NCI-H1930 (cell line): ENCODE data around the gene CMC2.

Experiments used
- DNase-seq, 2 experiments: peaks; one replicate each; lab custom pipeline; 2025; lab: John Stamatoyannopoulos, UW

CMC2 gene

DNA sequence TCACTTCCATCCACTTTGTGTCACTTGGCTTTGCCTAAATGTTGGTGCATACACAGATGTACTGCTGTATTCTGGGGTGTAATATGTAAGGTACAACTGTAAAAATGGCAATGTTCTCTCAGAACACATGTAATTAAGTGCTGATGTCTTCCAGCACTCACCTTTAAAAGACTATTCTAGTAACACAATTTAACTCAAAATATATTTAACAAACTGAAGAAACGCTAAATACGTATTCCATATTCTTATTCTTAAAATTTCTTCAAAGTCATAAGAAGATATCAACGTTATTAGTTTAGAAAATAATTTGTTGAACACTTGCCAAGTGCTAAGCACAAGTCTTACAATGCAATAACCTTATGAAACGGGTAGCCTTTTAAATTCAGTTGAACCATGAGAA is 3.6 kb downstream of the CMC2 start:
- DNase-seq, result no peak

GRCh38 chr16:81001330-81001729 is 5.4 kb downstream of the CMC2 start:
- no peak for DNase-seq

DNA sequence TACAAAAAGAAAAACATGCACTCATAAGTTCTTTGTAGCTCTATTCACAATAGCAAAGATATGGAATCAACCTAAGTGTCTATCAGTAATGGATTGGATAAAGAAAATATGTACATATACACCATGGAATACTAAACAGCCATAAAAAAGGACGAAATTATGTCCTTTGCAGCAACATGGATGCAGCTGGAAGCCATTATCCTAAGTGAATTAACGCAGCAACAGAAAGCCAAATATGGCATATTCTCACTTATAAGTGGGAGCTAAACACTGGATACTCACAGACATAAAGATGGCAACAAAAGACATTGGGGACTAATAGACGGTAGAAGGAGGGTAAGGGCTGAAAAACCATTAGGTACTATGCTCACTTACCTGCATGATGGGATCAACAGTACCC is 5.8 kb downstream of the CMC2 start:
- DNase-seq, result no peak

DNA sequence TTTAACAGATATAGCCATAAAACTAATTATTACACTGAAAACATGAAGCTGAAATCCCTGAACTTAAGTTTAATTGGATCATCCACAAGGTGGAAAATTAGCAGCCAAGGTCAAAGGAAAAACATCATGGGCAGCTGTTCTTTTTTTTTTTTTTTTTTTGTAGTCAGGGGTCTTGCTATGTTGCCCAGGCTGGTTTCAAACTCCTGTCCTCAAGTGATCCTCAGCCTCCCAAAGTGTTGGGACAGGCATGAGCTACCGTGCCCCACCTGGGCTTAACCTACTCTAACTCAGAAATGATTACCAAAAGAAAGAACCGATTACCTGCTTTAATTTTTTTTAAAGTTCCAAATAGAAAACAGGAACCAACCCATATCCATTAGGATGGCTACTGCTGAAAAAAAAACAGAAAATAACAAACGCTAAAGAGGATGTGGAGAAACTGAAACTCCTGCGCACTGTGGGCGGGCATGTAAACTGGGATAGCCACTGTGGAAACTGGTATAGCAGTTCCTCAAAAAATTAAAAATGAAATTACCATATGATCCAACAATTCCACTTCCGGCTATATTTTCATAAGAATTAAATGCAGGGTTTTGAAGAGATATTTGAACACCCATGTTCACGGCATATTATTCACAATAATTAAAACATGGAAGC is 8.6 kb downstream of the CMC2 start:
- no peak for DNase-seq

- DNase-seq, result no peak
Observed at GRCh38 chr16:80997139-80997798, 9.4 kb downstream of the CMC2 start.

DNA sequence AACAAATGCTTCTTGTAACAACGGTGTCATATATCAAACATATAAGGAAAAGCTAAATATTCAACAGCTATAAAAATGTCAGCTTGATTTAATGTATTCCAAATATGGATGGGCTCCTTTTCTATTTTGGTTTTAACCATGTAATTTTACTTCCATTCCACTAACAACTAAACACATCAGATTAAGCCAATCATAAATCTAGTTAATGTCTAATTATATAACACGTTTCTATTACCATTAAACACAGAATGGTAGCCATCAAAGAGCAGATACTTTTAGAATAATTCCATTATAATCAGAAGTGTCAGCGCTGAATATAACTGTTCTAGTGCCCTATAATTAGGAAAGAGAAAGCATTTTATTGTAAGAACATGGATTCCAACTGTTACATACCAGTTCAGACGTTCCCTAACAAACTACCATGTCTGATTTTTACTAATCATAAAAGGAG is 10.0 kb downstream of the CMC2 start:
- DNase-seq, result no peak

DNA sequence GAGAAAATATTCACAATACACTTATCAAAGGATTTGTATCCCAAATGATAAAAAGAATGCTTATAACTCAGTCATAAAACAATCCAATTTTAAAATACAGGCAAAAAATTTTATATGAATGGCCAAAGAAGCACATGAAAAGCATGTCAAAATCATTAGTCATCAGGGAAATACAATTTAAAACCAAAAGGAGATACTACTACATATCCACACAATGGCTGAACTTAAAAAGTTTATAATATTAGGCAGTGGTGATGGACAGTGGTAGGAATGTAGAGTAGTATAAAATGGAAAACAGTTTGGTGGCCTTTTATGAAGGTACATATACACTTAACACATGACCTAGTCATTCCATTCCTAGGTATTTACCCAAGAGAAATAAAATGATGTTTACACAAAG is 12.2 kb downstream of the CMC2 start:
- DNase-seq, result no peak

DNA sequence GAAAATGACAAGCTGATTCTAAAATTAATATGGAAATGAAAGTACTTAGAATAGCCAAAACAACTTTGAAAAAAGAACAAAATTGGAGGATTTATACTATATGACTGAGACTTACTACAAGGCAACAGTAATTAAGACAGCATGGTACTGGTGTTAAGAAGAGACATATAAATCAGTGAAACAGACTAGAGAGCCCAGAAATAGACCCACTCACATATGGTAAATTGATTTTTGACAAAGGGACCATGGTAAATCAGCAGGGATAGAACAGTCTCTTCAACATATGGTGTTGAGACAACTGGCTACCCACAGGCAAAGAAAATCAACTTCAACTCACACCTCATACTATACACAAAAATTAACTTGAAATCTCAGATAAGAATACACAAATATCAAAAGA is 12.9 kb downstream of the CMC2 start:
- no peak for DNase-seq

GRCh38 chr16:80993307-80993706 is 13.4 kb downstream of the CMC2 start:
- no peak for DNase-seq

DNA sequence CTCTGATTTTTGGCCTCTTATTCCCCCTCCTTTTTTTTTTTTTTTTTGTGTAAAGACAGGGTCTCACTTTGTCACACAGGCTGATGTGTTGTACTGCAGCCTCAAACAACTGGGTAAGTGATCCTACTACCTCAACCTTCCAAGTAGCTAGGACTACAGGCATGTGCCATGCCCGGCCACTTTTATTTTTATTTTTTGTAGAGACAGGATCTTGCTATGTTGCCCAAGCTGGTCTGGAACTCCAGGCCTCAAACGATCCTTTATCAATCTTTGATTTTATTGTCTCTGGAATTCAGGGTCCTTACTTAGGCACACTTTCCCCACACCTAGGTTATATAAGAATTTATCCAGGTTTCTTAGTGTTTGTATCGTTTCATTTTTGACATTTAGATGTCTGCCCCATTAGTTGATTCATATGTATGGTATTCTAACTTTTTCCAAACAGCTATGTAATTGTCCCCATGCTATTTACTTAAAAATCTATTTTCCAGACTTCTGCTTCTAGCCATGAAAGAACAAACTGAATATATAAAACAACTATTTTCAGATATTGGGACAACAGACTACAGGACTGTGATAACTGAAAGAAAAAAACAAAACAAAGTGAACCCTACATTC is 13.9 kb downstream of the CMC2 start:
- no peak for DNase-seq

- DNase-seq, result no peak
Observed at GRCh38 chr16:80991792-80992430, 14.8 kb downstream of the CMC2 start.

- DNase-seq, result no peak
Observed at GRCh38 chr16:80990978-80991377, 15.7 kb downstream of the CMC2 start.

DNA sequence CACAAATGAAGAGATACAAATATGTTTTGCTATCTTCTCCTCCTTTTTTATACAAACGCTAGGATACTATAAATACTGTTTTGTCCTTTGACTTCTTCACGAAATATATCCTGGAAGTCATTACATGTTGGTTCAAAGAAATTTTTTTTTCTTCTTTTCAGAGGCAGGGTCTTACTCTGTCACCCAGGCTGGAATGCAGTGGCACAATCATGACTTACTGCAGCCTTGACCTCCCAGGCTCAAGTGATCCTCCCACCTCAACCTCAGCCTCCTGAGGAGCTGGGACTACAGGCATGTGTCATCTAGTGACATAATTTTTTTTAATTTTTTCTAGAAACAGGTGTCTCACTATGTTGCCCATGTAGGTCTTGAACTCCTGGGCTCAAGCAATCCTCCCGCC is 16.1 kb downstream of the CMC2 start:
- no peak for DNase-seq

- no peak for DNase-seq
Observed at GRCh38 chr16:80989801-80990200, 16.9 kb downstream of the CMC2 start.

DNA sequence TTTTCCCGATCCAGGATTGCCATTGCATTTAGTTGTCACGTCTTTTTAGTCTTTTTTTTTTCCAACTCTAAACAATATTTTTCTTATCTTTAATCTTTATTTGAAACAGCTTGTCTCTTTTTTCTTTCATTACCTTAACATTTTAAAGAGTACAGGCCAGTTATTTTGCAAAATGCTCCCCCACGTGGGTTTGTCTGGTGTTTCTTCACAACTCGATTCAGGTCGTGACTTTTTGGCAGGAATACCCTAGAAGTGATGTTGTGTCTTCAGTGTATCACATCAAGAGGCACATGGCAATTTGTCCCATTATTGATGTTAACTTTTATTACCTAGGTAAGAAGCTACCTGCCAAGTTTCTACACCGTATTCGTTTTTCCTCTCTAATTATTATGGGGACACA is 17.9 kb downstream of the CMC2 start:
- no peak for DNase-seq

GRCh38 chr16:80986557-80986956 is 20.1 kb downstream of the CMC2 start:
- DNase-seq, result no peak

DNA sequence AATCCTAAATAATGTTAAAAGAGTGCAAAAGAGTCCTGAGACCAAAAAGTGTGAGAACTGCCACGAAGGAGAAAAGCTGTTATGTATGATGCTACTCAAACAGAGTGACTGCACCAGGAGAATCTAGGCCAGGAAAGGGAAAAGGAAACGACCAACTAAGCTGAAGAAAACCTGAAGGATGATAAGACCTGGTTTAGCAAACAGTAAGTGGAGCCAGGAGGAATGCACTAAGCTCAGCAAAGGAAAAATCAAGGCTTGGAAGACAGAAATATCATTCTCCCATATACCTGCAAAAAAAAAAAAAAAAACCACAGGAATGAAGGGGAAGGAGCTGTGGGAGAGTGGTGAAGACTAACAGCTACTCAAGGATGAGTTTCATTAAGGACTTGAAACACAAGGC is 21.1 kb downstream of the CMC2 start:
- no peak for DNase-seq

DNA sequence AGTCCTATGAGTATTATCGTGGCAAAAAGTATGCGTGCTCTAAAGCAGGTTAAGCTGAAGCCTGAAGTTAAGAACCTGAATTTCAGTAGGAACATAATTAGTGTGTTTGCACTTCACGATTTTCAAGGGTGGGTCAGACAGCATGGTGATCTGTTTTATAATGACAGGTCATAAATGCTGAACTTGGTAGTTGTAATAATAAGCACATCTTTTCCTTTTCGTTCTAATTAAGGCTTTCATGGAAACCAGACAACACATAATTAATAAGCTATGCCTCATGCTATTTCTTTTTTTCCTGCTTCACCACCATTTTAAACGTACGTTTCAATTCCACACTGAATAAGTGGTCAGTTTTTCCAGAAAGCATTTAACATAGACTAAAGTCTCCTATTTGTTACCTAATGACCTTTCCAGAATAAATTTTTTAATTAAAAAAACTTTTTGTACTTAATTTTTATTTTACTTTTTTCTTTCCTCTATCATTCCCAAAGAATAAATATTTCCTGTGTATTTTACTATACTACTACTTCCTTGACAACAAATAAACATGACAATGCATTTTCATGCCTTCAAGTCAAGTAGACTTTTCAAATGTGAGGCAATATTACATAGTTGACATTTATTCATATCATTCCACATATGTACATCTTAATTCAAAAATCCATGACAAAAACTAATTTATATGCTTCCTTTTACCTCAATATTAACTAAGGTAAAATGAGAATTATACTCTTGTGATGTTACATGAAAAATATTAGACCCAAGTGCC is 22.4 kb downstream of the CMC2 start:
- DNase-seq, result no peak

DNA sequence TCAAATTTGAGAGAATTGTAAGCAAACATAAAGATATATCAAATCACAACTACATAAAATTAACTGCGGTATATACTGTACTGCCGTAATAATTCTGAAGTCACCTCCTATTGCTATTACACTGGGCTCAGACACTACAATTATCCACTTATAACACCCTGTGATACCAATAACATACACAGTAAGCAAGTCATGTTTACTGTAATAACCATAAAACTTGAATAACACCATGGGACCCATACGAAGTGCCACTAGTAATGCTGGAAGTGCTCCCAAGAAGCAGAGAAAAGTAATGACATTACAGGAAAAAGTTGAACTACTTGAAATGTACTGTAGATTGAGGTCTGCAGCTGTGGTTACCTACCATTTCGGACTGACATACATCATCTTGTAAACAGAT is 24.0 kb downstream of the CMC2 start:
- no peak for DNase-seq

- DNase-seq, result no peak
Observed at GRCh38 chr16:80981103-80981502, 25.6 kb downstream of the CMC2 start.

DNA sequence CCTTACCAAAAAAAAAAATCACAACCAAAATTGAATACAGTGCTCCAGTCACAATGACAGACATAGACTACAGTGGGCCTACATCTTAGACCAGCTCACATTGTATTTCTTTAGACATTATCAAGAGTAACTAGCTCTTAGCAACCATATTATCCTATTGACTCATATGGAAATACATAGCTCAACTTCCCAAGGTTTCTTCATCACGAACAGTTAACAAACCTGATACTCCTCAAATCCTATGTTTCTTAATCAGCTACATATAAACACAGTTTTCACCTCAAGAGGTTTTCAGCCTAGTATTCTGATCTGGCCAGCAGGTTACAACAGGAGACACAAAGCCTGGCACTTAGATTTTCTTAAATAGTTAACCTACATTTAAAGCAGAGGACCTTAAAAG is 29.7 kb downstream of the CMC2 start:
- no peak for DNase-seq

DNA sequence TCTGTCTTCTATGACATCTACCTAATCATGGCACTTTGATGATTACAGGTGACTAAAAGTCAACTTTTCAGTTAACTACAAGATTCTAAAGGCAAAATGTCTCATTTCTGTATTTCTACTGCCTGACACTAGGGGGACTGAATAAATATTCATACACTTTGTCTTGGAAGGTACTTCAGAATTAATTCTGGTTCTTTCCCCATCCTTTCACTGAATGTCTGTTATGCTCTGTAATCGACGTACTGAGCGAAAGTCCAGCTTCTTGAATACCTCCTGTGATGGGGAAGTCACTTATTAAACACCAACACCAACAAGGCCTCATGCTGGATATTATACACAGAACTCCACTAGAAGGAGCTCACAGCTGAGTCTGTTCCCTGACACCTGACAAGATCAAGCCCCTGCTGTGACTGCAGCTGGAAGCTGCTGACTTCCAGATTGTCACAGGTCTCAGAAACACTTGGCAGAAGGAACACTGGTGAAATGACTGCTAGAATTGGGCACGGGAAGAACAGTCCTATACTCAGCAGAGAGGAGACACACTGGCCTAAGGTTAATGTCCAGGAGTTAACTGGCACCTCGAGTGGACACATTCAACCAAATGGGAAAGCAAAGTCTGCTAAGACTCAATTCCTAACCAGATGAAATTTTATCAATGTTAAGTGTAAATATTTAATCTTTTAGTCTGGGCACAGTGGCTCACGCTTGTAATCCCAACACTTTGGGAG is 31.9 kb downstream of the CMC2 start:
- no peak for DNase-seq
